ENCODE results near the gene LRRC42.

DNA sequence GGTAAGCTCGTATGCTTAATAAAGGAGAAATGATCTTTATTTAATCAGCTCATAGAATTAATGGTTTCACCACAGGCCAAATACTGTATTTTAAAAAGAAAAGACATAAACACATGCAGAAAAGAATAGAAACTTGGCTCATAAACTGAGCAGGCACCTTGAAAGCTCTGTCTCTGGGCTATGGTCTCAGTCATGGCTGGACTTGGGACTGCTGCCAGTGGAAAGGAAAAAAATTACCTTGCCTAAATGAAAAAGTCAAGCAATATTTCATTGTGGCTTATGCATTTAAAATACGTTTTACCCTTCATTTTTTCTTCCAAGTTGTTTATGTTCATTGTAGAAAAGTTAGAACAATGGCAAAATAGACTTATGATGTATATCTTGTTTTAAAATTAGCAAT is 8.0 kb downstream of the LRRC42 start:
- TF ChIP-seq, protein P1, sequence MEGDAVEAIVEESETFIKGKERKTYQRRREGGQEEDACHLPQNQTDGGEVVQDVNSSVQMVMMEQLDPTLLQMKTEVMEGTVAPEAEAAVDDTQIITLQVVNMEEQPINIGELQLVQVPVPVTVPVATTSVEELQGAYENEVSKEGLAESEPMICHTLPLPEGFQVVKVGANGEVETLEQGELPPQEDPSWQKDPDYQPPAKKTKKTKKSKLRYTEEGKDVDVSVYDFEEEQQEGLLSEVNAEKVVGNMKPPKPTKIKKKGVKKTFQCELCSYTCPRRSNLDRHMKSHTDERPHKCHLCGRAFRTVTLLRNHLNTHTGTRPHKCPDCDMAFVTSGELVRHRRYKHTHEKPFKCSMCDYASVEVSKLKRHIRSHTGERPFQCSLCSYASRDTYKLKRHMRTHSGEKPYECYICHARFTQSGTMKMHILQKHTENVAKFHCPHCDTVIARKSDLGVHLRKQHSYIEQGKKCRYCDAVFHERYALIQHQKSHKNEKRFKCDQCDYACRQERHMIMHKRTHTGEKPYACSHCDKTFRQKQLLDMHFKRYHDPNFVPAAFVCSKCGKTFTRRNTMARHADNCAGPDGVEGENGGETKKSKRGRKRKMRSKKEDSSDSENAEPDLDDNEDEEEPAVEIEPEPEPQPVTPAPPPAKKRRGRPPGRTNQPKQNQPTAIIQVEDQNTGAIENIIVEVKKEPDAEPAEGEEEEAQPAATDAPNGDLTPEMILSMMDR (IDR thresholded peaks at IDR 0.05), result no peak
- no peak for TF ChIP-seq POLR2A (IDR thresholded peaks at IDR 0.05)
